SK-N-SH (cell line): ENCODE results near the gene PGAP2. TPM values are rescaled to one million over a fixed set of nuclear protein-coding genes. Genes with fewer than 3 reads are reported as not detected.
A peak's percentile ranks its signal among the peaks of the same experiment; 100 is the strongest.

Experiments used
- CTCF ChIA-PET: fragments of 300-600, 350-600 bp; formaldehyde crosslinking; extraction: SDS; loops from one replicate; lab custom pipeline; 2021; lab: Yijun Ruan, JAX
- POLR2A ChIA-PET: fragments of 350-600 bp; sonication (Branson Sonifier 250); formaldehyde crosslinking; extraction: SDS; loops from one replicate; lab custom pipeline; 2020; ENCODE audit warnings: antibody characterized with exemption, inconsistent platforms; lab: Yijun Ruan, JAX
- DNase-seq: peaks from one replicate; pipeline ENCODE4 v3.0.0; 2012
- H2AFZ ChIP-seq: fragments of 200-600 bp; sonication (generic); 2 replicates; pipeline ENCODE4 v1.8.1; 2016; ENCODE audit warnings: antibody characterized with exemption, mild to moderate bottlenecking, low read depth
- H3F3A ChIP-seq: fragments of 200-600 bp; sonication (generic); replicated peaks from 2 replicates; pipeline ENCODE3; 2016; ENCODE audit warnings: antibody characterized with exemption, mild to moderate bottlenecking; ENCODE audit not compliant: insufficient read depth
- H3K27ac ChIP-seq, 2 experiments: fragments of 200-500 bp in 1 of 2; fragments of 200-600 bp in 1 of 2; sonication (Bioruptor generic) in 1 of 2; sonication (generic), shearing (Covaris generic) in 1 of 2; 2 replicates each; pipeline versions ENCODE4 v1.5.1 to v1.6.1; 2014 to 2016; ENCODE audit warnings: low read depth in 2 of 2, inconsistent platforms in 1 of 2, low read length in 1 of 2, mild to moderate bottlenecking in 1 of 2, mixed read lengths in 1 of 2
- H3K27me3 ChIP-seq: fragments of 200-600 bp; sonication (generic), shearing (Covaris generic); 2 replicates; pipeline ENCODE4 v1.6.1; 2016; ENCODE audit warnings: mixed run types; ENCODE audit not compliant: insufficient read depth
- H3K36me3 ChIP-seq, 2 experiments: fragments of 200-500 bp in 1 of 2; fragments of 200-600 bp in 1 of 2; sonication (Bioruptor generic) in 1 of 2; sonication (generic) in 1 of 2; replicated peaks in 1 of 2; 2 replicates each; pipeline versions ENCODE3 to v1.5.1; 2014 to 2016; ENCODE audit warnings: low read length in 1 of 2, mild to moderate bottlenecking in 1 of 2; ENCODE audit not compliant: insufficient read depth in 2 of 2, control insufficient read depth in 1 of 2
- H3K4me1 ChIP-seq, 2 experiments: fragments of 200-500 bp in 1 of 2; fragments of 200-600 bp in 1 of 2; sonication (Bioruptor generic) in 1 of 2; sonication (generic), shearing (Covaris generic) in 1 of 2; 2 replicates each; pipeline versions ENCODE4 v1.5.1 to v1.6.1; 2014 to 2016; ENCODE audit warnings: low read depth in 1 of 2, low read length in 1 of 2, mixed run types in 1 of 2; ENCODE audit not compliant: insufficient read depth in 2 of 2, control insufficient read depth in 1 of 2
- H3K4me2 ChIP-seq: fragments of 200-600 bp; sonication (generic), shearing (Covaris generic); 2 replicates; pipeline ENCODE4 v1.6.1; 2017; ENCODE audit warnings: mixed run types
- H3K4me3 ChIP-seq, 2 experiments: fragments of 200-500 bp in 1 of 2; fragments of 200-600 bp in 1 of 2; sonication (Bioruptor generic) in 1 of 2; sonication (generic), shearing (Covaris generic) in 1 of 2; 2 replicates each; pipeline versions ENCODE4 v1.5.1 to v1.8.1; 2014 to 2016; ENCODE audit warnings: low read depth in 2 of 2, inconsistent platforms in 1 of 2, low read length in 1 of 2, mild to moderate bottlenecking in 1 of 2, mixed read lengths in 1 of 2, moderate library complexity in 1 of 2
- H3K79me2 ChIP-seq: fragments of 200-600 bp; sonication (generic); 2 replicates; pipeline ENCODE4 v1.8.1; 2017; ENCODE audit warnings: mild to moderate bottlenecking; ENCODE audit not compliant: insufficient read depth
- H3K9ac ChIP-seq: fragments of 200-600 bp; sonication (generic); 2 replicates; pipeline ENCODE4 v1.6.1; 2017; ENCODE audit warnings: mixed run types
- H3K9me2 ChIP-seq: fragments of 200-600 bp; sonication (generic); 2 replicates; pipeline ENCODE4 v1.6.1; 2017; ENCODE audit warnings: mixed run types
- H3K9me3 ChIP-seq: fragments of 200-600 bp; sonication (generic); 2 replicates; pipeline ENCODE4 v1.6.1; 2017; ENCODE audit warnings: mixed run types, mild to moderate bottlenecking, moderate library complexity
- H4K20me1 ChIP-seq: fragments of 200-600 bp; sonication (generic); 2 replicates; pipeline ENCODE4 v1.6.1; 2017; ENCODE audit warnings: mild to moderate bottlenecking, mixed run types; ENCODE audit not compliant: insufficient read depth
- CHD2 ChIP-seq: fragments of 150-350 bp; IDR thresholded peaks from 2 replicates; pipeline ENCODE4 v1.6.1; 2018; ENCODE audit warnings: low read length; ENCODE audit not compliant: partially characterized antibody
- EP300 ChIP-seq, 2 experiments: IDR thresholded peaks; 2 replicates each; pipeline versions ENCODE4 v1.4.0 to v1.6.1; 2012; ENCODE audit warnings: borderline replicate concordance in 1 of 2, low read depth in 1 of 2, low read length in 1 of 2
- GABPA ChIP-seq: IDR thresholded peaks from 2 replicates; pipeline ENCODE4 v1.4.0; 2012; ENCODE audit warnings: low read depth, mild to moderate bottlenecking
- IRF3 ChIP-seq: fragments of 150-350 bp; IDR thresholded peaks from 2 replicates; pipeline ENCODE4 v1.6.1; 2016; ENCODE audit warnings: mild to moderate bottlenecking, low read depth, low read length
- NFIC ChIP-seq: IDR thresholded peaks from 2 replicates; pipeline ENCODE4 v1.4.0; 2012; ENCODE audit warnings: borderline replicate concordance
- NRF1 ChIP-seq: IDR thresholded peaks from 2 replicates; pipeline ENCODE4 v1.6.1; 2012; ENCODE audit warnings: low read depth, mild to moderate bottlenecking, low read length
- RFX5 ChIP-seq: IDR thresholded peaks from 2 replicates; pipeline ENCODE4 v1.6.1; 2012; ENCODE audit warnings: mild to moderate bottlenecking, improper control_type of control experiment, low read length
- RXRA ChIP-seq: IDR thresholded peaks from 2 replicates; pipeline ENCODE4 v1.4.0; 2012; ENCODE audit warnings: low read depth, mild to moderate bottlenecking, borderline replicate concordance
- WGBS: methylation state at CpG from one replicate; pipeline ENCODE4 v1.1.6; 2017; ENCODE audit warnings: low lambda C conversion rate; 5-methylcytosine and 5-hydroxymethylcytosine counted together
- polyA plus RNA-seq, 3 experiments: library from polyadenylated mRNA; depleted of rRNA; stranded (reverse); fragments of >200 nt; gene quantifications; 2 replicates each; pipeline ENCODE4 v1.2.3, GENCODE V29; 2012
- TF ChIP-seq, protein P1 (sequence below): fragments of 150-350 bp; IDR thresholded peaks from 2 replicates; pipeline ENCODE4 v1.6.1; 2017; ENCODE audit warnings: antibody characterized with exemption, low read length, low read depth, borderline replicate concordance
- TF ChIP-seq, protein P2 (sequence below): fragments of 200-600 bp; sonication (generic); IDR thresholded peaks from 2 replicates; pipeline ENCODE4 v1.6.1; 2017; ENCODE audit warnings: antibody characterized with exemption, mild to moderate bottlenecking, moderate library complexity
- TF ChIP-seq, protein P3 (sequence below): IDR thresholded peaks from 2 replicates; pipeline ENCODE4 v1.4.0; 2012; ENCODE audit warnings: low read depth
- TF ChIP-seq, protein P4 (sequence below): IDR thresholded peaks from 2 replicates; pipeline ENCODE4 v1.6.1; 2012; ENCODE audit warnings: mild to moderate bottlenecking, low read depth, low read length, moderate library complexity

PGAP2 gene
- polyA plus RNA-seq, 1 of the 3 experiments (the other 2 are of a cell fraction) = 41.3 TPM

DNA sequence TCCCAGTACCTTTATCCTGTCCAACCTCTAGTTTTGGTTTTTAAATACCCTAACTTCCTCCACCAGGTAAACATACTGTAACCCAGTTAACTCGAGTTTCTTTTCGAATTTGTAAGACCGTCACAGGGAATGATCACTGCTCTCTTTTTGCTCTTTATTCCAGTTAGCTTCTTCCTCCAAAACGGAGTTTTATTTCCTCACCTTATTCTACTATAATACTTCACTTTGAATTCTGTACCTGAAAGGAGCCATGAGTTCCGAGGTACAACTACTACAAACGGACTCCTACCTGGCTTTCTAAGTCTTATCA lies 12.4 kb upstream of the PGAP2 start:
- TF ChIP-seq RFX5 = no peak
- TF ChIP-seq EP300 (IDR thresholded peaks at IDR 0.05; ENCODE audit: borderline replicate concordance in 1 of 2, low read depth in 1 of 2, low read length in 1 of 2) = no peak
- TF ChIP-seq RXRA = no peak
- TF ChIP-seq NFIC = no peak
- no peak for TF ChIP-seq GABPA
- no peak for TF ChIP-seq IRF3
- TF ChIP-seq, protein P1, sequence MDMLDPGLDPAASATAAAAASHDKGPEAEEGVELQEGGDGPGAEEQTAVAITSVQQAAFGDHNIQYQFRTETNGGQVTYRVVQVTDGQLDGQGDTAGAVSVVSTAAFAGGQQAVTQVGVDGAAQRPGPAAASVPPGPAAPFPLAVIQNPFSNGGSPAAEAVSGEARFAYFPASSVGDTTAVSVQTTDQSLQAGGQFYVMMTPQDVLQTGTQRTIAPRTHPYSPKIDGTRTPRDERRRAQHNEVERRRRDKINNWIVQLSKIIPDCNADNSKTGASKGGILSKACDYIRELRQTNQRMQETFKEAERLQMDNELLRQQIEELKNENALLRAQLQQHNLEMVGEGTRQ = no peak
- TF ChIP-seq, protein P2, sequence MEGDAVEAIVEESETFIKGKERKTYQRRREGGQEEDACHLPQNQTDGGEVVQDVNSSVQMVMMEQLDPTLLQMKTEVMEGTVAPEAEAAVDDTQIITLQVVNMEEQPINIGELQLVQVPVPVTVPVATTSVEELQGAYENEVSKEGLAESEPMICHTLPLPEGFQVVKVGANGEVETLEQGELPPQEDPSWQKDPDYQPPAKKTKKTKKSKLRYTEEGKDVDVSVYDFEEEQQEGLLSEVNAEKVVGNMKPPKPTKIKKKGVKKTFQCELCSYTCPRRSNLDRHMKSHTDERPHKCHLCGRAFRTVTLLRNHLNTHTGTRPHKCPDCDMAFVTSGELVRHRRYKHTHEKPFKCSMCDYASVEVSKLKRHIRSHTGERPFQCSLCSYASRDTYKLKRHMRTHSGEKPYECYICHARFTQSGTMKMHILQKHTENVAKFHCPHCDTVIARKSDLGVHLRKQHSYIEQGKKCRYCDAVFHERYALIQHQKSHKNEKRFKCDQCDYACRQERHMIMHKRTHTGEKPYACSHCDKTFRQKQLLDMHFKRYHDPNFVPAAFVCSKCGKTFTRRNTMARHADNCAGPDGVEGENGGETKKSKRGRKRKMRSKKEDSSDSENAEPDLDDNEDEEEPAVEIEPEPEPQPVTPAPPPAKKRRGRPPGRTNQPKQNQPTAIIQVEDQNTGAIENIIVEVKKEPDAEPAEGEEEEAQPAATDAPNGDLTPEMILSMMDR = no peak
- TF ChIP-seq CHD2 = no peak
- no peak for TF ChIP-seq NRF1
- TF ChIP-seq, protein P3, sequence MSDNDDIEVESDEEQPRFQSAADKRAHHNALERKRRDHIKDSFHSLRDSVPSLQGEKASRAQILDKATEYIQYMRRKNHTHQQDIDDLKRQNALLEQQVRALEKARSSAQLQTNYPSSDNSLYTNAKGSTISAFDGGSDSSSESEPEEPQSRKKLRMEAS = no peak
- TF ChIP-seq, protein P4, sequence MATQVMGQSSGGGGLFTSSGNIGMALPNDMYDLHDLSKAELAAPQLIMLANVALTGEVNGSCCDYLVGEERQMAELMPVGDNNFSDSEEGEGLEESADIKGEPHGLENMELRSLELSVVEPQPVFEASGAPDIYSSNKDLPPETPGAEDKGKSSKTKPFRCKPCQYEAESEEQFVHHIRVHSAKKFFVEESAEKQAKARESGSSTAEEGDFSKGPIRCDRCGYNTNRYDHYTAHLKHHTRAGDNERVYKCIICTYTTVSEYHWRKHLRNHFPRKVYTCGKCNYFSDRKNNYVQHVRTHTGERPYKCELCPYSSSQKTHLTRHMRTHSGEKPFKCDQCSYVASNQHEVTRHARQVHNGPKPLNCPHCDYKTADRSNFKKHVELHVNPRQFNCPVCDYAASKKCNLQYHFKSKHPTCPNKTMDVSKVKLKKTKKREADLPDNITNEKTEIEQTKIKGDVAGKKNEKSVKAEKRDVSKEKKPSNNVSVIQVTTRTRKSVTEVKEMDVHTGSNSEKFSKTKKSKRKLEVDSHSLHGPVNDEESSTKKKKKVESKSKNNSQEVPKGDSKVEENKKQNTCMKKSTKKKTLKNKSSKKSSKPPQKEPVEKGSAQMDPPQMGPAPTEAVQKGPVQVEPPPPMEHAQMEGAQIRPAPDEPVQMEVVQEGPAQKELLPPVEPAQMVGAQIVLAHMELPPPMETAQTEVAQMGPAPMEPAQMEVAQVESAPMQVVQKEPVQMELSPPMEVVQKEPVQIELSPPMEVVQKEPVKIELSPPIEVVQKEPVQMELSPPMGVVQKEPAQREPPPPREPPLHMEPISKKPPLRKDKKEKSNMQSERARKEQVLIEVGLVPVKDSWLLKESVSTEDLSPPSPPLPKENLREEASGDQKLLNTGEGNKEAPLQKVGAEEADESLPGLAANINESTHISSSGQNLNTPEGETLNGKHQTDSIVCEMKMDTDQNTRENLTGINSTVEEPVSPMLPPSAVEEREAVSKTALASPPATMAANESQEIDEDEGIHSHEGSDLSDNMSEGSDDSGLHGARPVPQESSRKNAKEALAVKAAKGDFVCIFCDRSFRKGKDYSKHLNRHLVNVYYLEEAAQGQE = no peak
- Histone ChIP-seq H3K36me3 (peaks cover 0 to 24% of the 10 kb centered on the region in 2 experiments), H3K27me3 (no peaks in the 10 kb centered on the region), H3K9ac (peak overlapping the region; percentile 95), H3K4me2 (peak overlapping the region; percentile 85), H3F3A (peaks cover 4% of the 10 kb centered on the region), H3K9me2 (no peaks in the 10 kb centered on the region), H3K9me3 (no peaks in the 10 kb centered on the region), H3K79me2 (peaks cover 72% of the 10 kb centered on the region), H3K4me3 (peak overlapping the region; percentile 73 to 81), H3K27ac (no peak overlapping the region), H4K20me1 (peaks cover 36% of the 10 kb centered on the region), H2AFZ (no peak overlapping the region), H3K4me1 (peaks cover 0 to 5% of the 10 kb centered on the region in 2 experiments; a peak in 2 of 4 replicates)
- no peak for DNase-seq
- CTCF ChIA-PET = interaction anchor here (0.7 to 1.3 kb wide), 5 partner anchors 11 to 454 kb away, joined by 3 to 5 read pairs (median 3); partner anchors contain the start of gene PGAP2
- POLR2A ChIA-PET = no interaction called here
- WGBS = 29% methylated on average over 6 of the region's 6 CpGs
